ENCODE measurements around the gene AXL. TPM values are rescaled to one million over a fixed set of nuclear protein-coding genes. Genes with fewer than 3 reads are reported as not detected.

AXL gene
- total and polyA plus RNA-seq, 3 donors from 2014 or later, result 56.0 to 150 (median 98.2) TPM

- Histone ChIP-seq H3K4me3 (no peak overlapping the region), H3K27ac (no peak overlapping the region), H3K9me3 (no peaks in the 10 kb centered on the region), H3K36me3 (ENCODE audit: low read depth, missing control alignments) (no peaks in the 10 kb centered on the region), H3K4me1 (no peaks in the 10 kb centered on the region), H3K27me3 (no peaks in the 10 kb centered on the region)
- no peak for TF ChIP-seq CTCF (IDR thresholded peaks at IDR 0.05)
- TF ChIP-seq POLR2A (IDR thresholded peaks at IDR 0.05), result no peak
- no peak for DNase-seq
- intact Hi-C loops (cut with DNase I; ENCODE audit: low total_unique reads), result no loop called here
- 61 to 67% methylated on average over 8 of the region's 8 CpGs for WGBS, 2 donors
These were observed 29.5 kb upstream of the AXL start for GRCh38 chr19:41189425-41190065.

GRCh38 chr19:41192574-41193429 lies 26.2 kb upstream of the AXL start, which contains the start of gene CYP2S1:
TSS of gene CYP2S1 (plus strand) at chr19:41193219. CDS start at chr19:41193265, 46 bp downstream.
- H3K4me1 ChIP-seq, result no peaks in the 10 kb centered on the region
- intact Hi-C loops (cut with DNase I; ENCODE audit: low total_unique reads), result no loop called here
- 4 to 7% methylated on average over 31 to 58 of the region's 58 CpGs for WGBS, 2 donors
- H3K4me3 ChIP-seq, result peak within 1 kb of the TSS; percentile 19 to 24
- H3K27ac ChIP-seq, result no peak within 1 kb of the TSS
- no peak for TF ChIP-seq CTCF (IDR thresholded peaks at IDR 0.05)
- TF ChIP-seq POLR2A (IDR thresholded peaks at IDR 0.05), result no peak
- no peaks in the 10 kb centered on the region for H3K9me3 ChIP-seq
- H3K27me3 ChIP-seq, result no peaks in the 10 kb centered on the region
- no peaks in the 10 kb centered on the region for H3K36me3 ChIP-seq (ENCODE audit: low read depth, missing control alignments)
- DNase-seq, result no peak

GRCh38 chr19:41193430-41194156 lies 25.4 kb upstream of the AXL start:
- intact Hi-C loops (cut with DNase I; ENCODE audit: low total_unique reads), result no loop called here
- Histone ChIP-seq H3K27ac (no peak overlapping the region), H3K36me3 (ENCODE audit: low read depth, missing control alignments) (no peaks in the 10 kb centered on the region), H3K9me3 (no peaks in the 10 kb centered on the region), H3K27me3 (no peaks in the 10 kb centered on the region), H3K4me1 (no peaks in the 10 kb centered on the region), H3K4me3 (peak overlapping the region in 1 of 2 donors; percentile 24)
- no peak for DNase-seq
- TF ChIP-seq CTCF (IDR thresholded peaks at IDR 0.05) (no peak), POLR2A (IDR thresholded peaks at IDR 0.05) (no peak)
- 21 to 22% methylated on average over 13 of the region's 13 CpGs for WGBS, 2 donors

- WGBS, 2 donors, result 56 to 59% methylated on average over 6 of the region's 6 CpGs
- DNase-seq, result no peak
- no peak overlapping the region for H3K4me3 ChIP-seq
- no peak overlapping the region for H3K27ac ChIP-seq
- intact Hi-C loops (cut with DNase I; ENCODE audit: low total_unique reads), result no loop called here
- H3K4me1 ChIP-seq, result no peaks in the 10 kb centered on the region
- no peaks in the 10 kb centered on the region for H3K9me3 ChIP-seq
- H3K27me3 ChIP-seq, result no peaks in the 10 kb centered on the region
- TF ChIP-seq CTCF (IDR thresholded peaks at IDR 0.05) (no peak), POLR2A (IDR thresholded peaks at IDR 0.05) (no peak)
- no peaks in the 10 kb centered on the region for H3K36me3 ChIP-seq (ENCODE audit: low read depth, missing control alignments)
These were observed 24.9 kb upstream of the AXL start for GRCh38 chr19:41194157-41194552.
